H9 (cell line): Measurements from ENCODE around the gene GRIK4. TPM values are rescaled to one million over a fixed set of nuclear protein-coding genes. Genes with fewer than 3 reads are reported as not detected.

ENCODE experiments used
- DNase-seq: peaks from one replicate; pipeline ENCODE4 v3.0.0-alpha.2; 2017
- H2AFZ ChIP-seq: one replicate; pipeline ENCODE4 v1.6.1; 2013; ENCODE audit warnings: mild to moderate bottlenecking, low read length, control low read depth, moderate library complexity
- H2AK5ac ChIP-seq: 2 replicates; pipeline ENCODE4 v1.6.1; 2013; ENCODE audit warnings: low read length, control low read depth, mixed read lengths; ENCODE audit not compliant: insufficient read length
- H2BK120ac ChIP-seq: one replicate; pipeline ENCODE4 v1.6.1; 2013; ENCODE audit warnings: low read depth, mild to moderate bottlenecking, low read length, control low read depth, inconsistent platforms; ENCODE audit not compliant: poor library complexity, severe bottlenecking
- H2BK12ac ChIP-seq: 2 replicates; pipeline ENCODE4 v1.6.1; 2013; ENCODE audit warnings: low read length, control low read depth, mixed read lengths, low read depth; ENCODE audit not compliant: insufficient read length
- H2BK15ac ChIP-seq: 2 replicates; pipeline ENCODE4 v1.6.1; 2013; ENCODE audit warnings: low read depth, low read length, control low read depth
- H2BK20ac ChIP-seq: one replicate; pipeline ENCODE4 v1.6.1; 2013; ENCODE audit warnings: low read depth, mild to moderate bottlenecking, low read length, control low read depth, inconsistent platforms; ENCODE audit not compliant: poor library complexity, severe bottlenecking
- H2BK5ac ChIP-seq: 2 replicates; pipeline ENCODE4 v1.6.1; 2013; ENCODE audit warnings: low read length, control low read depth, mixed read lengths; ENCODE audit not compliant: insufficient read length
- H3K14ac ChIP-seq: 2 replicates; pipeline ENCODE4 v1.6.1; 2013; ENCODE audit warnings: low read length, control low read depth; ENCODE audit not compliant: insufficient read depth
- H3K18ac ChIP-seq: 2 replicates; pipeline ENCODE4 v1.6.1; 2013; ENCODE audit warnings: low read depth, mild to moderate bottlenecking, mixed read lengths, low read length, control low read depth; ENCODE audit not compliant: insufficient read length
- H3K23ac ChIP-seq: 2 replicates; pipeline ENCODE4 v1.6.1; 2013; ENCODE audit warnings: low read length, control low read depth, mixed read lengths, low read depth; ENCODE audit not compliant: insufficient read length
- H3K23me2 ChIP-seq: 2 replicates; pipeline ENCODE4 v1.6.1; 2013; ENCODE audit warnings: low read depth, mild to moderate bottlenecking, mixed read lengths, low read length, control low read depth; ENCODE audit not compliant: insufficient read length, poor library complexity, severe bottlenecking
- H3K27ac ChIP-seq: 2 replicates; pipeline ENCODE4 v1.5.1; 2013; ENCODE audit warnings: low read length, control low read depth, mixed read lengths, low read depth; ENCODE audit not compliant: insufficient read length
- H3K27me3 ChIP-seq: 2 replicates; pipeline ENCODE4 v1.6.1; 2013; ENCODE audit warnings: low read length, control low read depth, inconsistent platforms; ENCODE audit not compliant: insufficient read depth
- H3K4ac ChIP-seq: 2 replicates; pipeline ENCODE4 v1.6.1; 2013; ENCODE audit warnings: low read depth, mild to moderate bottlenecking, control low read depth, inconsistent platforms, low read length, moderate library complexity
- H3K4me1 ChIP-seq: 2 replicates; pipeline ENCODE4 v1.6.1; 2013; ENCODE audit warnings: low read length, control low read depth, inconsistent platforms; ENCODE audit not compliant: insufficient read depth
- H3K4me2 ChIP-seq: 2 replicates; pipeline ENCODE4 v1.6.1; 2013; ENCODE audit warnings: low read length, control low read depth, mixed read lengths; ENCODE audit not compliant: insufficient read length, insufficient read depth
- H3K56ac ChIP-seq: 2 replicates; pipeline ENCODE4 v1.6.1; 2013; ENCODE audit warnings: low read depth, mild to moderate bottlenecking, mixed read lengths, low read length, control low read depth; ENCODE audit not compliant: insufficient read length
- H3K79me1 ChIP-seq: 2 replicates; pipeline ENCODE4 v1.6.1; 2013; ENCODE audit warnings: low read depth, mild to moderate bottlenecking, moderate library complexity, low read length, control low read depth, inconsistent platforms; ENCODE audit not compliant: insufficient read depth, poor library complexity, severe bottlenecking
- H3K79me2 ChIP-seq: 2 replicates; pipeline ENCODE4 v1.6.1; 2013; ENCODE audit warnings: low read length, control low read depth, inconsistent platforms; ENCODE audit not compliant: insufficient read depth
- H3K9ac ChIP-seq: 2 replicates; pipeline ENCODE4 v1.6.1; 2013; ENCODE audit warnings: low read length, control low read depth, mixed read lengths; ENCODE audit not compliant: insufficient read length; ENCODE audit errors: extremely low read depth
- H3K9me3 ChIP-seq: one replicate; pipeline ENCODE4 v1.6.1; 2013; ENCODE audit warnings: low read depth, low read length, inconsistent platforms; ENCODE audit not compliant: control insufficient read depth
- H3T11ph ChIP-seq: one replicate; pipeline ENCODE4 v1.6.1; 2013; ENCODE audit warnings: mild to moderate bottlenecking, low read length, control low read depth, inconsistent platforms
- H4K20me1 ChIP-seq: one replicate; pipeline ENCODE4 v1.6.1; 2013; ENCODE audit not compliant: control insufficient read depth, insufficient read length, insufficient read depth
- H4K5ac ChIP-seq: 2 replicates; pipeline ENCODE4 v1.6.1; 2013; ENCODE audit warnings: low read depth, mild to moderate bottlenecking, mixed read lengths, low read length, control low read depth; ENCODE audit not compliant: insufficient read length
- H4K8ac ChIP-seq: replicated peaks from 2 replicates; pipeline ENCODE4 v1.6.1; 2013; ENCODE audit warnings: low read length, control low read depth, mixed read lengths, low read depth; ENCODE audit not compliant: insufficient read length
- H4K91ac ChIP-seq: 2 replicates; pipeline ENCODE4 v1.6.1; 2013; ENCODE audit warnings: low read depth, mild to moderate bottlenecking, moderate library complexity, mixed read lengths, low read length, control low read depth; ENCODE audit not compliant: insufficient read length
- H3K27ac Mint-ChIP-seq, 3 experiments: 2 replicates in 2 of 3; 3 replicates in 1 of 3; pipeline ENCODE4 v1.8.0; 2020 to 2021; ENCODE audit warnings: mixed read lengths in 3 of 3, mild to moderate bottlenecking in 1 of 3, moderate library complexity in 1 of 3
- H3K27me3 Mint-ChIP-seq: 2 replicates; pipeline ENCODE4 v1.8.0; 2021; ENCODE audit warnings: low read depth, mild to moderate bottlenecking, moderate library complexity, mixed read lengths
- H3K36me3 Mint-ChIP-seq, 3 experiments: 2 replicates in 2 of 3; 3 replicates in 1 of 3; pipeline ENCODE4 v1.8.0; 2020 to 2021; ENCODE audit warnings: low read depth in 3 of 3, mixed read lengths in 3 of 3; ENCODE audit not compliant: insufficient read depth in 1 of 3
- H3K4me1 Mint-ChIP-seq, 2 experiments: 2 replicates each; pipeline ENCODE4 v1.8.0; 2020; ENCODE audit warnings: mixed read lengths in 2 of 2
- H3K4me3 Mint-ChIP-seq, 2 experiments: 2 replicates in 1 of 2; 3 replicates in 1 of 2; pipeline ENCODE4 v1.8.0; 2020 to 2021; ENCODE audit warnings: mild to moderate bottlenecking in 2 of 2, mixed read lengths in 2 of 2, moderate library complexity in 1 of 2
- H3K9me3 Mint-ChIP-seq, 2 experiments: 2 replicates in 1 of 2; 3 replicates in 1 of 2; pipeline ENCODE4 v1.8.0; 2020; ENCODE audit warnings: mild to moderate bottlenecking in 2 of 2, mixed read lengths in 2 of 2, moderate library complexity in 1 of 2
- CTCF ChIP-seq: fragments of 200-600 bp; sonication (generic); conservative IDR thresholded peaks from 3 replicates; pipeline ENCODE4 v1.8.0; 2021; ENCODE audit warnings: antibody characterized with exemption, mild to moderate bottlenecking
- WGBS: extraction: QIAGEN DNeasy Blood & Tissue Kit; methylation state at CpG from one replicate; pipeline ENCODE4 v1.1.7; 2013; ENCODE audit warnings: missing lambda C conversion rate, low lambda C conversion rate, mixed read lengths; ENCODE audit not compliant: insufficient read length; ENCODE audit errors: extremely low coverage; 5-methylcytosine and 5-hydroxymethylcytosine counted together
- total RNA-seq: library from RNA; stranded (reverse); gene quantifications from 2 replicates; pipeline ENCODE4 v1.2.1, GENCODE V29; 2021

Gene GRIK4
- total RNA-seq, 1 experiment from 2014 or later, result 2.3 TPM

- Histone ChIP-seq H2BK12ac (no peak overlapping the region), H3K79me1 (no peaks in the 10 kb centered on the region), H3K23ac (no peak overlapping the region), H3K14ac (no peak overlapping the region), H3K23me2 (no peaks in the 10 kb centered on the region), H2BK120ac (no peak overlapping the region), H3K27me3 (no peaks in the 10 kb centered on the region), H3K4me2 (no peak overlapping the region), H3T11ph (no peak overlapping the region), H4K91ac (no peak overlapping the region), H3K18ac (no peak overlapping the region), H2AK5ac (no peak overlapping the region), H3K27ac (no peak overlapping the region), H4K20me1 (no peaks in the 10 kb centered on the region), H2BK20ac (no peak overlapping the region), H3K4ac (no peak overlapping the region), H4K8ac (no peak overlapping the region), H3K79me2 (no peaks in the 10 kb centered on the region), H2BK5ac (no peak overlapping the region), H2AFZ (no peak overlapping the region), H3K9me3 (no peaks in the 10 kb centered on the region), H3K56ac (no peak overlapping the region), H4K5ac (no peak overlapping the region), H3K4me1 (no peaks in the 10 kb centered on the region), H2BK15ac (no peak overlapping the region), H3K9ac (no peak overlapping the region)
- peaks cover 8 to 9% of the 10 kb centered on the region in 2 experiments for H3K4me1 Mint-ChIP-seq
- H3K27me3 Mint-ChIP-seq, result peaks cover 6% of the 10 kb centered on the region
- H3K36me3 Mint-ChIP-seq, result no peaks in the 10 kb centered on the region; a peak in 1 of 7 replicates
- no peak overlapping the region for H3K27ac Mint-ChIP-seq
- TF ChIP-seq CTCF, result no peak
- no peaks in the 10 kb centered on the region; a peak in 1 of 5 replicates for H3K9me3 Mint-ChIP-seq
- no peak overlapping the region for H3K4me3 Mint-ChIP-seq
- WGBS, result no CpG with 5 or more reads among the region's 5 CpGs
- no peak for DNase-seq
Observed at GRCh38 chr11:120909676-120910416, 398.3 kb downstream of the GRIK4 start.
